Erythroblast (primary cell): ENCODE measurements around the gene FAR2.

Experiments used
- GATA1 ChIP-seq: IDR thresholded peaks from 2 replicates; pipeline ENCODE4 v1.6.1; 2011; ENCODE audit warnings: low read depth, mild to moderate bottlenecking, control low read depth, low read length, moderate library complexity
- POLR2A ChIP-seq: IDR thresholded peaks from 2 replicates; pipeline ENCODE4 v1.6.1; 2011; ENCODE audit warnings: mild to moderate bottlenecking, low read length

GRCh38 chr12:29207120-29207519, 58.0 kb downstream of the FAR2 start:
- TF ChIP-seq POLR2A (no peak), GATA1 (no peak)
